Activated CD4-positive, alpha-beta T cell treated with anti-CD3 and anti-CD28 coated beads, Interleukin-2, amount 10 ng/mL, durations not matched to agents 7 days and 5 days (primary cell): ENCODE measurements around the gene ZNF678. TPM values are rescaled to one million over a fixed set of nuclear protein-coding genes. Genes with fewer than 3 reads are reported as not detected.
"Not testable (repeated sequence)": the region's sequence is repeated elsewhere in the genome, so short reads cannot be mapped to it uniquely, and the experiment has no call there.

Source experiments
- CTCF ChIA-PET: fragments of 350-600 bp; sonication (Branson Sonifier 250); formaldehyde crosslinking; loops from one replicate; lab custom pipeline; 2021; ENCODE audit warnings: antibody characterized with exemption; lab: Charles Lee
- POLR2A ChIA-PET: fragments of 350-600 bp; sonication (Branson Sonifier 250); formaldehyde crosslinking; loops from one replicate; lab custom pipeline; 2021; ENCODE audit warnings: antibody characterized with exemption; lab: Charles Lee
- DNase-seq: peaks from one replicate; pipeline ENCODE4 v3.0.0-alpha.2; 2020
- H3K27ac Mint-ChIP-seq: one replicate; pipeline ENCODE4 v1.8.0; 2021; ENCODE audit warnings: mild to moderate bottlenecking, moderate library complexity, mixed read lengths
- H3K27me3 Mint-ChIP-seq: one replicate; pipeline ENCODE4 v1.8.0; 2021; ENCODE audit warnings: mixed read lengths
- H3K36me3 Mint-ChIP-seq: one replicate; pipeline ENCODE4 v1.8.0; 2021; ENCODE audit warnings: low read depth, mixed read lengths
- H3K4me1 Mint-ChIP-seq: one replicate; pipeline ENCODE4 v1.8.0; 2021; ENCODE audit warnings: mixed read lengths
- H3K4me3 Mint-ChIP-seq: one replicate; pipeline ENCODE4 v1.8.0; 2021; ENCODE audit warnings: mild to moderate bottlenecking, moderate library complexity, mixed read lengths
- H3K9me3 Mint-ChIP-seq: one replicate; pipeline ENCODE4 v1.8.0; 2021; ENCODE audit warnings: mixed read lengths
- total RNA-seq, 2 experiments: library from RNA; stranded (reverse); gene quantifications; one replicate each; pipeline ENCODE4 v1.2.3, GENCODE V29; 2021

The ZNF678 gene
- total RNA-seq, 2 experiments from 2014 or later, result 4.2 to 4.5 TPM

GRCh38 chr1:227544067-227545050, 19.0 kb upstream of the ZNF678 start:
- CTCF ChIA-PET, result interaction anchor here (0.5 to 1.6 kb wide), 5 partner anchors 20 to 387 kb away, joined by 3 read pairs; no protein-coding TSS in a partner anchor
- Mint-ChIP-seq H3K27ac (no peak overlapping the region), H3K4me3 (no peak overlapping the region), H3K27me3 (no peaks in the 10 kb centered on the region), H3K36me3 (no peaks in the 10 kb centered on the region), H3K9me3 (no peaks in the 10 kb centered on the region), H3K4me1 (peaks cover 5% of the 10 kb centered on the region)
- DNase-seq, result no peak
- POLR2A ChIA-PET, result interaction anchor here (0.6 kb wide), 1 partner anchor 460 kb away, joined by 3 read pairs; no protein-coding TSS in a partner anchor

- ChIA-PET CTCF (no interaction called here), POLR2A (no interaction called here)
- Mint-ChIP-seq H3K27me3 (no peaks in the 10 kb centered on the region), H3K4me1 (peaks cover 5% of the 10 kb centered on the region), H3K27ac (no peak overlapping the region), H3K9me3 (peaks cover under 1% of the 10 kb centered on the region), H3K36me3 (no peaks in the 10 kb centered on the region), H3K4me3 (no peak overlapping the region)
- DNase-seq, result no peak
These were observed 18.0 kb upstream of the ZNF678 start for GRCh38 chr1:227545361-227545760.

GRCh38 chr1:227546059-227546458, 17.3 kb upstream of the ZNF678 start:
- POLR2A ChIA-PET, result no interaction called here

GRCh38 chr1:227546598-227547309, 16.6 kb upstream of the ZNF678 start:
- peaks cover 5% of the 10 kb centered on the region for H3K4me1 Mint-ChIP-seq
- H3K36me3 Mint-ChIP-seq, result no peaks in the 10 kb centered on the region
- no peak for DNase-seq
- H3K9me3 Mint-ChIP-seq, result peaks cover 11% of the 10 kb centered on the region
- H3K27ac Mint-ChIP-seq, result no peak overlapping the region
- H3K27me3 Mint-ChIP-seq, result peaks cover 2% of the 10 kb centered on the region
- no peak overlapping the region for H3K4me3 Mint-ChIP-seq
- ChIA-PET POLR2A (no interaction called here), CTCF (no interaction called here)

More at GRCh38 chr1:227546059-227546458, 17.3 kb upstream of the ZNF678 start:
- Mint-ChIP-seq H3K9me3 (peaks cover 5% of the 10 kb centered on the region), H3K27ac (no peak overlapping the region), H3K4me1 (peaks cover 5% of the 10 kb centered on the region), H3K4me3 (no peak overlapping the region), H3K27me3 (peaks cover 2% of the 10 kb centered on the region), H3K36me3 (no peaks in the 10 kb centered on the region)
- CTCF ChIA-PET, result no interaction called here
- DNase-seq, result no peak

GRCh38 chr1:227547310-227548118, 15.8 kb upstream of the ZNF678 start:
- POLR2A ChIA-PET, result no interaction called here
- Mint-ChIP-seq H3K4me1 (peaks cover 5% of the 10 kb centered on the region), H3K27me3 (peaks cover 5% of the 10 kb centered on the region), H3K9me3 (peaks cover 17% of the 10 kb centered on the region), H3K4me3 (no peak overlapping the region), H3K36me3 (peaks cover 3% of the 10 kb centered on the region), H3K27ac (no peak overlapping the region)
- DNase-seq, result no peak
- CTCF ChIA-PET, result interaction anchor here (0.6 kb wide), 1 partner anchor 188 kb away, joined by 8 read pairs; no protein-coding TSS in a partner anchor

- Mint-ChIP-seq H3K9me3 (peaks cover 21% of the 10 kb centered on the region), H3K36me3 (peaks cover 5% of the 10 kb centered on the region), H3K4me1 (peaks cover 1% of the 10 kb centered on the region), H3K4me3 (no peak overlapping the region), H3K27me3 (peaks cover 8% of the 10 kb centered on the region), H3K27ac (no peak overlapping the region)
- ChIA-PET POLR2A (no interaction called here), CTCF (interaction anchor here (0.6 kb wide), 1 partner anchor 188 kb away, joined by 8 read pairs; no protein-coding TSS in a partner anchor)
- no peak for DNase-seq
These were observed 15.3 kb upstream of the ZNF678 start for GRCh38 chr1:227548119-227548397.

- Mint-ChIP-seq H3K27me3 (peaks cover 8% of the 10 kb centered on the region), H3K4me3 (no peak overlapping the region), H3K27ac (no peak overlapping the region), H3K36me3 (peaks cover 5% of the 10 kb centered on the region), H3K4me1 (no peaks in the 10 kb centered on the region), H3K9me3 (peaks cover 21% of the 10 kb centered on the region)
- POLR2A ChIA-PET, result no interaction called here
- DNase-seq, result no peak
- CTCF ChIA-PET, result interaction anchor here (0.6 kb wide), 1 partner anchor 189 kb away, joined by 8 read pairs; no protein-coding TSS in a partner anchor
These were observed 14.9 kb upstream of the ZNF678 start for GRCh38 chr1:227548448-227548847.

- no peak overlapping the region for H3K27ac Mint-ChIP-seq
- H3K36me3 Mint-ChIP-seq, result peaks cover 5% of the 10 kb centered on the region
- ChIA-PET POLR2A (no interaction called here), CTCF (no interaction called here)
- H3K27me3 Mint-ChIP-seq, result peaks cover 8% of the 10 kb centered on the region
- no peaks in the 10 kb centered on the region for H3K4me1 Mint-ChIP-seq
- peaks cover 26% of the 10 kb centered on the region for H3K9me3 Mint-ChIP-seq
- no peak for DNase-seq
- no peak overlapping the region for H3K4me3 Mint-ChIP-seq
These were observed 13.5 kb upstream of the ZNF678 start for GRCh38 chr1:227549892-227550291.

GRCh38 chr1:227551881-227552280, 11.5 kb upstream of the ZNF678 start:
- H3K27ac Mint-ChIP-seq, POLR2A ChIA-PET, H3K36me3 Mint-ChIP-seq, DNase-seq, H3K4me3 Mint-ChIP-seq, H3K27me3 Mint-ChIP-seq, H3K4me1 Mint-ChIP-seq: not testable (repeated sequence)
- CTCF ChIA-PET, result interaction anchor here (1.7 kb wide), 1 partner anchor 9 kb away, joined by 4 read pairs; no protein-coding TSS in a partner anchor
- peaks cover 26% of the 10 kb centered on the region for H3K9me3 Mint-ChIP-seq

- peaks cover 10% of the 10 kb centered on the region for H3K4me1 Mint-ChIP-seq
- peaks cover 29% of the 10 kb centered on the region for H3K27me3 Mint-ChIP-seq
- ChIA-PET POLR2A (no interaction called here), CTCF (no interaction called here)
- H3K27ac Mint-ChIP-seq, result no peak overlapping the region
- peaks cover 14% of the 10 kb centered on the region for H3K36me3 Mint-ChIP-seq
- peaks cover 28% of the 10 kb centered on the region for H3K9me3 Mint-ChIP-seq
- no peak overlapping the region for H3K4me3 Mint-ChIP-seq
- no peak for DNase-seq
These were observed 7.1 kb upstream of the ZNF678 start for GRCh38 chr1:227556288-227556687.

- Mint-ChIP-seq H3K9me3 (peaks cover 15% of the 10 kb centered on the region), H3K4me1 (peaks cover 12% of the 10 kb centered on the region), H3K36me3 (peaks cover 13% of the 10 kb centered on the region), H3K27ac (no peak overlapping the region), H3K27me3 (peaks cover 27% of the 10 kb centered on the region), H3K4me3 (no peak overlapping the region)
- POLR2A ChIA-PET, result no interaction called here
- CTCF ChIA-PET, result interaction anchor here (1.5 kb wide), 1 partner anchor 15 kb away, joined by 7 read pairs; no protein-coding TSS in a partner anchor
- DNase-seq, result no peak
These were observed 5.2 kb upstream of the ZNF678 start for GRCh38 chr1:227557962-227558725.
